NCI-H2029 treated with DMSO at 0.1 percent for 48 hours (cell line): ENCODE data around the gene LETMD1.
"Not testable (repeated sequence)": the region's sequence is repeated elsewhere in the genome, so short reads cannot be mapped to it uniquely, and the experiment has no call there.

Experiments
- DNase-seq: peaks from one replicate; lab custom pipeline; 2025; lab: John Stamatoyannopoulos, UW

Gene LETMD1, protein sequence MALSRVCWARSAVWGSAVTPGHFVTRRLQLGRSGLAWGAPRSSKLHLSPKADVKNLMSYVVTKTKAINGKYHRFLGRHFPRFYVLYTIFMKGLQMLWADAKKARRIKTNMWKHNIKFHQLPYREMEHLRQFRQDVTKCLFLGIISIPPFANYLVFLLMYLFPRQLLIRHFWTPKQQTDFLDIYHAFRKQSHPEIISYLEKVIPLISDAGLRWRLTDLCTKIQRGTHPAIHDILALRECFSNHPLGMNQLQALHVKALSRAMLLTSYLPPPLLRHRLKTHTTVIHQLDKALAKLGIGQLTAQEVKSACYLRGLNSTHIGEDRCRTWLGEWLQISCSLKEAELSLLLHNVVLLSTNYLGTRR

DNA sequence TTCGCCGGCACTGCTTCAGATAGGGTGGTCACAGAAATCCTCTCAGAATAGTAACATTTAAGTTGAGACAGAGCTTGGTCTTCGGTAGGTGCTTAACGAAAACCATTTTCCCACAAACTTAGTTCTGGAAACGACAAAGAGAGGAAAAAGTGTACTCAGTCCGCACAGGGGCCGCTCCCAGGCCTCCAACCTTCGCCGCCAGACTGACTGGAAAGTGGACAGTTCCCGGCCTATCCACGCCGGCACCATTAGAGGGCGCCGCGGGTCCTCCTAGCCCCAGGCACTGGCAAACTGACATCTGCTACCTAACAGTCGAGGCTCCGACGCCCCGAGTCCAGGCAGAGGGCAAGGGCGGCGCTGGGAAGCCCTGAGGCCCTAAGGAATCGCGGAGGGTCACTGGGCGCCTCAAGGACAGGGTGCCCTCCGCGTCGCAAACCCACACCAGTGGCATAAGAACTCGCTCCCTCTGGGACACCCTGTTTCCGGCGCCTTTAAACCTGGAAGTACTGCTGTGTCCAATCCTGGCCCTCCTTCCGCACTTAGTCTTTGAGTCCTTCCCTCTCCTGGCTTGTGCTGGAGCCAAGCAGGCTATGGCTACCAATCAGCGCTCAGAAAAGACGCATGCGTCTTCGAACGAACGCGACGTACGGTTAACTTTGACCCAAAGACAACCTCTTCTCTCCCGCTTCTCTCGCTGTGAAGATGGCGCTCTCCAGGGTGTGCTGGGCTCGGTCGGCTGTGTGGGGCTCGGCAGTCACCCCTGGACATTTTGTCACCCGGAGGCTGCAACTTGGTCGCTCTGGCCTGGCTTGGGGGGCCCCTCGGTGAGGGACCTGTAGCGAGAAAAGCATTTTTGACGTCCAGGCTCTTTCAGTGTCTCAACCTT is at the start of gene LETMD1:
LETMD1 (plus strand) TSS at position 673 of the 886 bp plus-strand sequence; CDS start at position 703, 30 bp downstream.
- peak; percentile 97 for DNase-seq

DNA sequence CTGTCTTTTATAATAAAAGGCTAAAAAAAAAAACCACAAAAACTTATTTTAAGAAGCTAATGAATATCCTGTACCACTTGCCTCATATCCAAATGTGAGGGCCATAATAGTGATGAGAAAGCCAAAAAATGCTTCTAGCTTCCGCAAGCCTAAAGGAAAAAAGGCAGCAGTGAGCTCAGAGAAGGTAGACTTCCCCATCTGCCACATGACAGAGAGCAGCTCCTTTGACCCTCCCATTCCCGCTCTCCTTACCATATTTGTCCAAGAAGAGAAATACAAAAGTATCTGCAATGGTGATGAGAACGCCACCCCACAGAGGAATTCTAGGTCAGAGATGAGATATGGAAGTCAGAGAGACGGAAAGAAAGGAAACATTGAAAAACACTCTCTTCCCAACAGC is 49.0 kb upstream of the LETMD1 start:
- DNase-seq = no peak

DNA sequence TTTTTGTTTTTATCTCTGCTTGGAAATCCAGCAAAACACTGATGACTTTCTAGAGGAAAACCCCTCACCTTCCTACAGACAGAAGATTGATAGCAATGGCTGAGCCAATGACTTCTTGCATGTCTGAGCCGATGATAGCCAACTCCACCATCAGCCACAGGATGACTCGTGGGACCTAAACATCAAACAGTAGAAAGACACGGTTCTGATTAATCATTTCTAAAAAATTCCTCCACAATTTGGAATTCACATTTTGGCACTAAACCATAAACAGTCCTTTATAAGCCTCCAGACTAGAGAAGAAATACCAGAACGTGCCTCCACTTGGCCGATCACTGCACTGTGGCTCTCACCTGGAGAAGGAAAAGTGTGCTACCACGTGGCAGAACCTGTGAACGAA is 47.9 kb upstream of the LETMD1 start:
- no peak for DNase-seq

DNA sequence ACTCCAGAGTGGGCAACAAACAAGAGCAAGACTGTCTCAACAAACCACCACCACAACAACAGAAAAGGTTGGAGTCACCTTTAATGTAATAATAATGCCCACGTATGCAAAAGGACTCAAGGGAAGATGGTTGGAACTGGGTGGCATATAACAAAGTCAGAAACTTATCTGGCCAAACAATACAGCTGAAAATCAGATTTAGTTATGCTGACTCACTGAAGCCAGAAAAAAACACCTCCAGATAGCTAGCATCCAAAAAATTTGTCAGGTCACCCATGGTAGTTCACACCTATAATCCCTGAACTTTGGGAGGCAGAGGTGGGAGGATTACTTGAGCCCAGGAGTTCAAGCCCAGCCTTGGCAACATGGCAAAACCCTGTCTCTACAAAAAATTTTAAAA is 46.3 kb upstream of the LETMD1 start:
- DNase-seq = no peak

DNA sequence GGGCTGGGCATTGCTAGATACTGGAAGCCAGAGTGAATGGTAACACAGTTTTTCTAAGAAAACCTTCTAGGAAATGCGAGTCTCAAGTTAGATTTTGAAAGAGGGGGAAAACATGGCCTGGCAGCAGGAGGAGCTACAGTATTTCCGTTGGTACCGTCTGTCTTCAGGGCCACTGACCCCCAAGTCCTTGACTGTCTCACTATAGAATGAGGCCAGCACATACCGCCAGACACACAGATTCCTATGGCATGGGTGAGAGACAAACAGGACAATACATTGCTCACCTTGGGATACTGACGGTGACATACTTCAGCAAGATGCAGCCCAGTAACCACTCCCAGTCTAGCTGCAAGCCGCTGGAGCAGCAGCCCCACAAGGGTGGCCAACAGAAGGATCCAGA is 43.6 kb upstream of the LETMD1 start:
- DNase-seq = no peak

DNA sequence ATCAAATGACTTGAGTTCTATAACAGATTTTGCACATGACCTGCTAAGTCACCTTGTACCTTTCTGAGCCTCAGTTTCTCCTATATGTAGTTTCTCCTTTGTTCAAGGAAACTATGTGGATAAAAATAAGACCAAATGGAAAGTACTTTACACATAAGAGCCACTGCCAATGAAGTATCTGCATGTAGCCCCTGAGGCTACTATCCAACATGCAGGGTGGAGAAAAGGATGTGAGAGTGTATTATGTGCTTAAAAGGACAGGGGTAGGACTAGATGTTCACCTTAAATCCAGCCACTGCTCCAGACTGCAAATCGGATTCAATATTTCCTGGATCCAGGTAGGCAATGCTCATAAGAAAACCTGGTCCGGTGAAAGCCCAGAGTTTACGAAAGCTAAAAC is 43.1 kb upstream of the LETMD1 start:
- DNase-seq = no peak

DNA sequence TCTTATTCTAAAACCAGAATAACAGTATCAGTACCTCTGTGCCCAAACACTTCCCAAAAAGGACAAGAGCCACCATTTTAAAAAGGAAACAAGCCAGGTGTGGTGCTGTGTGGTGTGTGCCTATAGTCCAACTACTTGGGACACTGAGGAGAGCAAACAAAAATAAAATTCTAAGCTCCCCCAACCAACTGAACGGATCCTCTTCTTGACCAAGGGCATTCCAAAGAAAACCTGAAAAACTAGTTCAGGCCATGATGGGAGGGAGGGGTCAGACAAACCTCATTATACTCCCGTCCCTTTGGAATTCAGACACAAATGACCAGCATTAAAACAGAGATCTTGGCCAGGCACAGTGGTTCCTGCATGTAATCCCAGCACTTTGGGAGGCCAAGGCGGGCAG is 42.5 kb upstream of the LETMD1 start:
- no peak for DNase-seq

DNA sequence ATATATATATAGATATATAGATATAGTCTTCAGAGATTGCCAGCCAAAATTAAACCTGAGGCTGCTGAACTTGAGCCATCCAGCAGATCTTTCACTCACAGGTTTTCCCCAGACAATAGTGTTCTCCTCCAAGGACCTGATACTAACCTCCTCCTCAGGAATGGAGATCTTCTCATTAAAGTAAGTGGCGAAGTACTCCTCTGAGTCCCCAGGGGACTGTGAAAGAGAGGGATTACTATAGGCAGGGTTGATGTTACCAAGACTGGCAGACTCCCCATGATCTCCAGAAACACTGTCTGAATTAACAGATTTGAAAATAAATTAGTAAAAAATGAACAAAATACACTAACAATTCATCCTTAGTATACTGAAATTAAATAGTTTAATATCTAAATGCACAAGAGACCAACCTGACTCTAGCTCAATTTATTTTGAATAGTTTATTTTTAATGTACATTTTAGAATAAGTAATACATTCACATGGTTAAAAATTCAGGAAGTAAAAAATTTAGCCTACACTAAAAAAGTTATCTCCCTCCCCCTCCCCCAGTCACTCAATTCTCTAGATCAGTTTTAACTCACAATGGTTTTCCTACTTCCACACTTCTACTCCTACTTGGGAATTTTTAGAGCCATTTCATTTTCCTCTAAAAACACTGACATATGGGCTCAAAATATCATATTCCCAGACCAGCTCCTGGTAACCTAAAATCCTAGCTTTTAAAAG is 39.6 kb upstream of the LETMD1 start:
- DNase-seq = no peak

DNA sequence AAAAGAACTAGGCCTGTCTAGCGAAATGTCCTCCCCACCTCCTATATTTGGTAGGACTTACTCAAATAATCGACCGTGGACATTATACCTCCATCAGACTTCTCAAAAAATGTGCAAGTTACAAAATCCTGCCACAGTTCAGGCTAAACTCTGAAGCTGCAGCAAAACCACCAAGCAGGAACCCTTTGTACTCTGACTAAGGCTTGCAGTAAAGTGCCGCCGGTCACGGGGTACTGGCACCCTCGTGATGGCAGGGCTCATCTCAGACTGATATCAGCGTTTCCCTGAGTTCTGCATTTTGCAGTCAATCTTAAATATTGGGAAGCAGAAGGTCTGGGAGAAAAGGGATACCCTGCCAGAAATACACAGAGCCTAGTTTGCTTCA is 39.1 kb upstream of the LETMD1 start:
- no peak for DNase-seq

DNA sequence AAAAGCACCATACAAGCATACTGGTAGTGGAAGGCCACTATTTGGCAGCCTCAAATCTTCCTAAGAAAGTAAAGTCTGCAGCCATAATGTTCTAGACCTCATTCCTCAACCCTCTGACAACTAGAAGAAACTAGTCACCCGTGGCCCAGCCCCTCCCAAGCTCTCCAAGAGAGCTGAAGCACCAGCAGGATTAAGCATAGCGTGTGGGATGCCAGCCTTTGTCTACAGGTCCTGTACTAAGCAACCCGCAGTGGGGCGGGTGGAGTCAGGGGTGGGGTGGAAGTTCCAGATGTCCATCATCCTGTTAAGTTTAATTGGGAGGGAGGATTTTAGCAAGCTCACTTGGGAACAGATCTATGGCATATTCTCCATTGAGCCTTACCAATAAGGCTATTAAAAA is 36.2 kb upstream of the LETMD1 start:
- no peak for DNase-seq

DNA sequence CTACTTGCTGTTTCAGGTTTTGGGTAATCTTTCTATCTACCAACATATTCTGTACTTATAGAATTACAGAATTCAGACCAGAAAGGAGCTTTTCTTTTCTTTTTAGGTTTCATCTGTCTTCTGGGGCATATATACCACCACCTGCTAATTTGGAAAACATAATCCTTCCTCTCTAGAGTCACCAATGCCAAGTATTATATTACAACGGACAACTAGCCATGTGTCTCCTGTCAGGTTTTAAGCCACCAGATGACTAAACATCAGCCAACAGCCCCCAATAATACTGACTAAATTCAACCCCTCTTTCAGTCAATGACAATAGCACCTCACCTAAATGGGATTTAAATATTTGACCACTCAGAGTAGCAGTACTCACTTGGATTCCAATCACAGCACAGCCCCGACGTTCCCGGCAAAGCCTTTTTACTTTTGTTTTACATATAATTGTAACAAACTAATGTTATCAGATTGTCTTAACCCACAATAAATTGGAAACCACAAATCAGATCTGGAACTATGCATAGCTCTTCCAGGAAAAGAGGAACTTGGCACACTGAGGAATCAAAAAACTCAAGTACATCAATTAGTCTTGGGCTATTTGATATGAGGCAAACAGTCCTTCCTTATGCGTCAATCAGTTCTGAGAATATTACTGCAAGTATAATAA is 35.4 kb upstream of the LETMD1 start:
- no peak for DNase-seq

DNA sequence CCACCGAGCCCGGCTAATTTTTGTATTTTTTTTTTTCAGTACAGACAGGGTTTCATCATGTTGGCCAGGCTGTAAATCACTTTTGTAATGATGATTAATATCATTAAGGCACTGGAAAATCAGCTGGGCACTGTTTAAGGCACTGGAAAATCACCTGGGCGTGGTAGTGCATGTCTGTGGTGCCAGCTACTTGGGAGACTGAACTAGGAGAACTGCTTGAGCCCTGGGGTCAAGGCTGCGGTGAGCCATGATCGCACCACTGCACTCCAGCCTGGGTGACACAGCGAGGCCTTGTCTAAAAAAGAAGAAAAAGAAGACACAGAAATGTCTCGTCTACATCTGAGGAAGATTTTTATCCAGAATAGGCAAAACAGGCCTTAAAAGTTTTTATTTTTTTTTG is 34.7 kb upstream of the LETMD1 start:
- no peak for DNase-seq

DNA sequence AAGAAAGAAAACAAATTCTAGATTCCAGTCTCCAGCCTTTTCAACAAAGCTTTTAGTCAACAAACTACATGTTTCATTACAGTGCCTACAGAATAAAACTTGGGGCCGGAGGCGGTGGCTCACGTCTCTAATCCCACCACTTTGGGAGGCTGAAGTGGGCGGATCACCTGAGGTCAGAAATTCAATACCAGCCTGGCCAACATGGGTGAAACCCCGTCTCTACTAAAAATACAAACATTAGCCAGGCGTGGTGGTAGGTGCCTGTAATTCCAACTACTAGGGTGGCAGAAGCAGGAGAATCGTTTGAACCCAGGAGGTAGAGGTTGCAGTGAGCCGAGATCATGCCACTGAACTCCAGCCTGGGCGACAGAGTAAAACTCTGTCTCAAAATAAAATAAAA is 33.7 kb upstream of the LETMD1 start:
- DNase-seq = not testable (repeated sequence)

DNA sequence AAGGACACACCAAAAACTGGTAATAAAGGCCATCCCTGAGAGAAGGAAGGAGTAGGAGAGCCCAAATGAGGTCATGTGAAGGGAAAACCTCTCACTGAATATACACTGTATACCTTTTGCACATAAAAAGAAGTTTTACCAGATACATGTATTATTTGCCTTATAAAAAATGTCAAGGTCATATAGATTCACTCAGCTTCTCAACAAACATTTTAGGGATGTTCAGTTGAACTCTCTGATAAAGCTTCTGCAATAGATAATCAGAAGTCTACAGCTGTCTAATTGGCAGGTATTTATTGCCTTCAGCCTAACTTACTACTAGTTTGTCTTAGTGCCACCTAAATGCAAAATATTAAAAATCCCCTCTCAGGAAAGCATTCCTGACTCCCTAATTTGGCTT is 30.7 kb upstream of the LETMD1 start:
- DNase-seq = no peak

DNA sequence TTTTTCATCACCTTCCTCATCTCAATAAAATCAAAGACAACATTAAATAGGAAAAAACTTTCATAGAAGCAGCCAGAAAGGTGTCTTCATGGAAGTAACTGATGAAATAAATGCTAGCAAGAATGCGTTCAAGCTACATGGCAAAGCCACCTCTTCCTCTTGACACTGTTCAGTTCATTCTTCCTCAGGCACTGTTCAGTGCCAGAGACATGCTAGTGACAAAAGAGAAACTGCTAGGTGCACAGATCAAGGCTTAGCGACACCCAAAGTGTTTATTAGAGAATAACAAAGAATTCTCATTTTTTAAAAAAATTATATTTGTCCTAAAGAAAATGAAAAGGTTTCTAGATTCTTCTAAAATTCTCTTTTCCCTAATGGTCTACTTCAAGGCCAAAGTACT is 29.2 kb upstream of the LETMD1 start:
- no peak for DNase-seq

DNA sequence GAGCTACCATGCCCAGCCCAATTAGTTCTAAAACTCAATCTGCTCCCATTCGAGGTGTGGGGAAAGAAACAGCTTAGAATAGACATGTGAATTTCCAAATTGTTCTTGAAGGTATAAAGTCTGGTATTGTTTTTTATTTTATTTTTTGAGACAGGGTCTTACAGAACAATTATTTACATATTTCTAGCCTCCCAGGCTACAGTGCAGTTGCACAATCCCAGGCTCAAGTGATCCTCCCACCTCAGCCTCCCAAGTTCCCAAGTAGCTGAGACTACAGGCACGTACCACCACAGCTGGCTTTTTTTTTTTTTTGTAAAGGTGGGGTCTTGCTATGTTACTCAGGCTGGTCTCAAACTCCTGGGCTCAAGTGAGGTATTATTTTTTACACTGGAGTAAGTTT is 28.2 kb upstream of the LETMD1 start:
- DNase-seq = no peak

DNA sequence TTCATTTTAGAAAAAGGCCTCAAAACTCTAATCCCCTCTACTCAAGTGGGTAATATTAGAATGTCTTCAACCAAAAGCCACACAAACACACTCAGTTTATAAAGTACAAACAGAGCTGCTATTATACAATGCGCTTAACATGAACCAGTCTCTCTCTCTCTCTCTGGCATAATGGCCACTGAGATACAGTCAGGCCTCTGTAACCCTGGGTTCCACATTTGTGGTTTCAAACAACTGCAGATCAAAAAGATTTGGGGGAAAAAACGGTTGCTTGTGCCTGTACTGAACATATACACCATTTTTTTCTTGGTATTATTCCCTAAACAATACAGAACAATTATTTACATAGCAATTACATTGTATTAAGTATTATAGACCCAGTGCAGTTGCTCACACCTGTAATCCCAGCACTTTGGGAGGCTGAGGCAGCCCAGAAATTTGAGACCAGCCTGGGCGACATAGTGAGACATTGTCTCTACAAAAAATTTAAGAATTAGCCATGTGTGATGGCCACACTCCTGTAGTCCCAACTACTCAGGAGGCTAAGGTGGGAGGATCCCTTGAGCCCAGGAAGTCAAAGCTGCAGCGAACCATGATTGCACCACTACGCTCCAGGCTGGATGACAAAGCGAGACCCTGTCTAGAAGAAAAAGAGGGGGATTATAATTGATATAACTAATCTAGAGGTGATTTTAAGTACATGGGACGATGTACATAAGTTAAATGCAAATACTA is 27.5 kb upstream of the LETMD1 start:
- DNase-seq = no peak

DNA sequence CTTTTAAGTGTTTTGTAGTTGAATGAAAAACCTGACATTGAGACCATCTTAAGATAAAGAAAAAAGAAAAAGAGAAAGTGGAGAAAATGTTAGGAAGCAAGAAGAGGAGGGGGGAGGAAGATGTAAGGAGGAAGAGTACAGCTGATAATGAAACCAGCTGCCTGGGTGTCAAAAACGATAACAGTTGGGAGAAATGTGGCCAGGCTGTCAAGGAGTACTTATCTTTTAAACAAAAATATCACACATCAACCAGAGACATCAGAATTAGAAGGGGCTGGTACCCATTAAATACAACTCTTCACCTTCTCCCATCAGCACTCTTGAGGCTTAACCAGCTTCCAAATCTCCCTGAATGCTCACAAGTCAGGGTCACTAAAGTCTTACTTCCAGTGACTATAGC is 26.4 kb upstream of the LETMD1 start:
- no peak for DNase-seq

DNA sequence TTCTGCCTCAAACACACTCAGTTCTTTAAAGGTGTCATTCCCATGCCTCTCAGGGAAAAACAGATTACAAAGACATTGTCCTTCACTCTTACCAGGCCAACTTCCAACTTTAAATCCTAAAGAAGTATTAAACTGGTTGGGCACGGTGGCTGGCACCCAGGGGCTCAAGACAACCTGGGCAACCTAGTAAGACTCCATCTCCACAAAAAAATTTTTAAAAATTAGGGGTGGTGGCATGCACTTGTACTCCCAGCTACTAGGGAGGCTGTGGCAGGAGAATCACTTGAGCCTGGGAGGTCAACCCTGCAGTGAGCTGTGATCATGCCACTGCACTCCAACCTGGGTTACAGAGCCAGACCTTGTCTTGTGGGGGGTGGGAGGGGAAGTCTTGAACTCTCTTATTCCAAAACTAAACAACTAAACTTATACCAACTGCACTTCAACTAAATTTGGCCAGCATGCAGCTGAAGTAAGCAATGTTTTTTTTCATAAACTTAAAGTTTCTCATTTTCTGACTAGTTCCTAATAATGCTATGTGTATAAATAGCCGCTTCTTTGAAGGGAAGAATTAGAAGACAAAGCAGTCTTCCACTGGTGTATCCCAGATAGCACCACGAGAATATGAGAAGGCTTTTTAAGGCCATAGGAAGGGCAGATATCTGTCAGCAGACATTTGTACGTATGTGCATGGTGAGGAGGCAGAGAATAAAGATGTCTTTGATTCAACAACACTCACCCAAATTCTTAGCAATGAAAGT is 24.3 kb upstream of the LETMD1 start:
- no peak for DNase-seq

DNA sequence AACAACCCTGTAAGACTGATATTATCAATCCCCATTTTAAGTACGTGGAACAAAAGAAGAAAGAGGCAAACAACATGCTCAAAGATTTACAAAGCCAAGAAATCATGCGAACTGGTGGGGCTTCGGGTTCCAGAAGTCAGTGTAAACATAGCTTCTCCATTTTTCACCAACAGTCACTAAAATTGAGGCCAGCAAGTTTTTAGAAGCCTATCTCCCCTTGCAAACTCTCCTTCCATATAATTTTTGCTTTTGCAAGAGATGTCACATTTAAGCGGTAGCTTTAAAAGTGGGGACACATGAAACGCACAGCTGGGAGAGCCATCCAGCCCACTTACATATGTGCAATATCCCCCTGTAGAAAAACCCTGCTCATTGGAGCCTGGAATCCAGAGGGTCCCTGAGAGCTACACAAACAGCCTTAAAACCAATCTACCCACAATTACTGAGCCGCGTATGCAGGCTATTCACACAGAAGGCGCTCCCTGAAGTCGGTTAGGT is 22.7 kb upstream of the LETMD1 start:
- peak; percentile 54 for DNase-seq
